Astrocyte of the spinal cord (primary cell): ENCODE results near the gene MAMSTR.

Experiments
- DNase-seq: peaks from one replicate; pipeline ENCODE4 v3.0.0; 2011; ENCODE audit warnings: low read depth, low spot score
- H3K4me3 ChIP-seq: 2 replicates; pipeline ENCODE4 v1.5.1; 2011; ENCODE audit warnings: low read depth, mild to moderate bottlenecking, low read length, moderate library complexity
- in situ Hi-C: cut with HindIII; loops from 2 replicates; pipeline ENCODE4 v1.10.0; 2017; ENCODE audit warnings: low sequenced_read_pairs
- TF ChIP-seq, protein P1 (sequence below): IDR thresholded peaks from 2 replicates; pipeline ENCODE4 v1.5.1; 2012; ENCODE audit warnings: low read depth, mild to moderate bottlenecking, low read length, inconsistent platforms

The MAMSTR gene

GRCh38 chr19:48742096-48742495 lies 22.6 kb upstream of the MAMSTR start:
- TF ChIP-seq, protein P1, sequence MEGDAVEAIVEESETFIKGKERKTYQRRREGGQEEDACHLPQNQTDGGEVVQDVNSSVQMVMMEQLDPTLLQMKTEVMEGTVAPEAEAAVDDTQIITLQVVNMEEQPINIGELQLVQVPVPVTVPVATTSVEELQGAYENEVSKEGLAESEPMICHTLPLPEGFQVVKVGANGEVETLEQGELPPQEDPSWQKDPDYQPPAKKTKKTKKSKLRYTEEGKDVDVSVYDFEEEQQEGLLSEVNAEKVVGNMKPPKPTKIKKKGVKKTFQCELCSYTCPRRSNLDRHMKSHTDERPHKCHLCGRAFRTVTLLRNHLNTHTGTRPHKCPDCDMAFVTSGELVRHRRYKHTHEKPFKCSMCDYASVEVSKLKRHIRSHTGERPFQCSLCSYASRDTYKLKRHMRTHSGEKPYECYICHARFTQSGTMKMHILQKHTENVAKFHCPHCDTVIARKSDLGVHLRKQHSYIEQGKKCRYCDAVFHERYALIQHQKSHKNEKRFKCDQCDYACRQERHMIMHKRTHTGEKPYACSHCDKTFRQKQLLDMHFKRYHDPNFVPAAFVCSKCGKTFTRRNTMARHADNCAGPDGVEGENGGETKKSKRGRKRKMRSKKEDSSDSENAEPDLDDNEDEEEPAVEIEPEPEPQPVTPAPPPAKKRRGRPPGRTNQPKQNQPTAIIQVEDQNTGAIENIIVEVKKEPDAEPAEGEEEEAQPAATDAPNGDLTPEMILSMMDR, result no peak
- H3K4me3 ChIP-seq, result no peak overlapping the region
- in situ Hi-C loops, result no loop called here
- DNase-seq, result no peak

DNA sequence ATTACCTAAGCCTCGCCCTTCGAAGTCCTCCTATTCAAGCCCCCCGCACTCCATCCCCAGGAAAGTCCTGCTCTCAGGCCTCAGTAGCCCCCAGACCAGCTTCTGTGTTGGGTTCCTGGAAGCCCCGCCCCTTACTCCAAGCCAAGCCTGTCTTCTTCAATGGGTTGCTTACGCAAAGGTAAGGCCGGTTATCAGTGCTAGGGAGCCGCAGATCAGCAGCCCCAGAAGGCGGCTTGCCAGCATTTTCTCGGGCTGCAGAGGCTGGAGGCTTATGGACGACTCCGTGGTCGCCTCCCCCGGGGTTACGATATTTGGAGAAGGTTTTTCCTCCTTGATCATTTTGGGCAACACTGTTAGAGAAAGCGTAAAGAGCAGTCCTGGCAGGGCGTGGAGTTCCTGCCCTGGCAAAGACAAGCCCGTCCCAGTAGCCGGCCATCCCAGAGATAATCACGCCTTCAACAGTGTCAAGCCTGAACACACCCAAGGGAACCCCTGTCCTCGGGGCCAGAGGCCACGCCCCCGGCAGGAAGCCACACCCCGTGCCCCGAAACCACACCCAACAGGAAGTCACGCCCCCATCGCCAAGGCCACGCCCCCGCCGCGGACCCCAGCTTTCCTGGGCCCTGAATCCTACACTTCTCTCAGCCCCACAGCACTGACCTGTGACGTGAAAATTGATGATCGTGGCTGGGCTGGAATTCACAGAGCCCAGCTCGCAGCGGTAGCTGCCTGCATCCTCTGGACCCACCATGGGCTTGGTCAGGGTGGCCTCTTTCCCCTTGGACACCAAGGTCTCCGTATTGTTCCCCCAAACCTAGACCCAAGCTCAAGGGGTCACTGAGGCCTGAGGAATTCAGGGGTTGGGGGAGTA lies 21.8 kb upstream of the MAMSTR start:
- in situ Hi-C loops, result no loop called here
- H3K4me3 ChIP-seq, result no peak overlapping the region
- TF ChIP-seq, protein P1, result no peak
- DNase-seq, result no peak

DNA sequence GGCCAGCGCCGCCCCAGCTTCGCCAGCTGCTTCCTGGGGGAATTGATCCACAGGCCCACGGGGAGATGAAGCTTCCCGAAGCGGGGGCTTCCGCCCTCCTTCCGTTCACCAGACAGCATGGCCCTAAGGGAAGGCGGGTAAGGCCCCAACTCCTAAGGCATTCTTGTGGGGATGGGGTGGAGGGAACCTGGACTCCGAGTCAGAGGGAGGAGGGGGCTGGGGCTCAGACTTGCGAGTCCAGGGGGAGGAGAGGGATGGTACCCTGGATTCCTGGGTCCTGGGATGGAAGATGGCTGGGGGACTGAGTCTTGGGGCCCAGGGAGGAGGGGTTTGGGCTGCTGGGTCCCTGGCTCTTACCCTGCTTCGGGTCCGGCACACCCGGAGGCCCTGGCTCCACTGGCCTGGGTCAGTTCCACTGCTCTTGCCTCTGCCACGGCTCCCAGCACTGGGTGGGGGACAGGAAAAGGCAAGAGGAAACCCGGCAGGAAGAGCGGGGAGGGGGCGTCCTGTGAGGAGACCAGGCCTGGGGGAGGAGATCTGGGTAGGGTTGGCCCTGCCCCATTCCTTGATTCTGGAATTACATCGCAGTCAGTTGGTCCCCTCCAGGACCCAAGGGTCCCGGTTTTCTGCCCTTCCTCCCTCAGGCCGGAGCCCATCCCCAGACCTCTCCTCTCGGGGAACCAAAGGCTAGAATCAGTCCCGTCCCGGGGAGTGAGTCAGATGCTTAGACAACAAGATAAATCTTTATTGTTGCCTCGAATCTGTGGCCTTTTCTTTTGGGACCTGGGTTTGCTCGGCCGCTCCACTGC lies 20.8 kb upstream of the MAMSTR start, which contains the start of gene RASIP1:
TSS of gene RASIP1 (minus strand) at position 447 of the 809 bp plus-strand sequence. CDS start at position 119, 328 bp downstream.
- H3K4me3 ChIP-seq, result no peak within 1 kb of the TSS
- in situ Hi-C loops, result no loop called here
- TF ChIP-seq, protein P1, result no peak
- no peak for DNase-seq

DNA sequence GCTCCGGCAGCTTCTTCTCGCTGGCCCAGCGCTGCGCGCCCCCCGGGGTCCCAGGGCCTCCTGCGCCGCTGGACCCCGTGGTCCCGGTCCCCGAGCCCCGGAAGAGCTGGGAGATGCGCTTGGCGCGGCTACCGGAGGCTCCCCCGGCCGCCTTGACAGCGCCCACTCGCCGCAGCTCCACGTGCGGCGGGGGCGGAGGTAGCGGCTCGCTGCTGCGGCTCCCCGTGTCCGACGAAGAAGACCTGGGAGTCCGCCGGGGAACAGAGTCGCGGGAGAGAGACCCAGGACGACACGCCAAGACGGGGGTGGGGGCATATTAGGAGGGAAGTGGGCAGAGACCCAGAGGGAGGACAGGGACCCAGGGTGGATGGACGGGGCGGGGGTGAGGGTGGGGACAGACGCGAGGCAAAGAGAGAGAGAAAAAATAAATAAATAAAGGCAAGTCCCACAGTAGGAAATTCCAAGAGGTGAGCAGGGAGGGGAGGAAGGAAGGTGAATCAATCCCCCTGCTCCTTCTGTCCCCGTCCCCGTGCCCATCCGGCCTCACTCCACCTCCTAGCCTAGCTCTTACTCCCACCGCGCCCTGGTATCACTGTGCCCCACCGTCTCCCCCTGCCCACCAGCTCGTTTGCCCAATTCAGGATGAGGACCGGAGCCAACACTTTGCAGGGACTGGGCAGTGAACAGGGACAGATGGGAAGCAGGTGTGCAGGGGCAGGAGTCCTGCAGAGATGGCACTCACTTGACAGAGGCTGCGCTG lies 20.1 kb upstream of the MAMSTR start:
- in situ Hi-C loops, result no loop called here
- H3K4me3 ChIP-seq, result peak overlapping the region; percentile 13
- TF ChIP-seq, protein P1, result no peak
- no peak for DNase-seq

- in situ Hi-C loops, result no loop called here
- peak overlapping the region; percentile 18 for H3K4me3 ChIP-seq
- TF ChIP-seq, protein P1, result peak; percentile 24
- DNase-seq, result peak; percentile 81
These were observed 19.3 kb upstream of the MAMSTR start for GRCh38 chr19:48738557-48739403.
